PC-9 (cell line): Measurements from ENCODE around the gene RGR.

Experiments used
- EZH2 ChIP-seq: fragments of 200-600 bp; sonication (generic); IDR thresholded peaks from 2 replicates; pipeline ENCODE4 v1.8.0; 2017; ENCODE audit warnings: antibody characterized with exemption, low read depth
- TF ChIP-seq, protein P1 (sequence below): fragments of 200-600 bp; sonication (generic); conservative IDR thresholded peaks from 2 replicates; pipeline ENCODE4 v1.6.1; 2017; ENCODE audit warnings: mixed run types, antibody characterized with exemption, mild to moderate bottlenecking, moderate library complexity

DNA sequence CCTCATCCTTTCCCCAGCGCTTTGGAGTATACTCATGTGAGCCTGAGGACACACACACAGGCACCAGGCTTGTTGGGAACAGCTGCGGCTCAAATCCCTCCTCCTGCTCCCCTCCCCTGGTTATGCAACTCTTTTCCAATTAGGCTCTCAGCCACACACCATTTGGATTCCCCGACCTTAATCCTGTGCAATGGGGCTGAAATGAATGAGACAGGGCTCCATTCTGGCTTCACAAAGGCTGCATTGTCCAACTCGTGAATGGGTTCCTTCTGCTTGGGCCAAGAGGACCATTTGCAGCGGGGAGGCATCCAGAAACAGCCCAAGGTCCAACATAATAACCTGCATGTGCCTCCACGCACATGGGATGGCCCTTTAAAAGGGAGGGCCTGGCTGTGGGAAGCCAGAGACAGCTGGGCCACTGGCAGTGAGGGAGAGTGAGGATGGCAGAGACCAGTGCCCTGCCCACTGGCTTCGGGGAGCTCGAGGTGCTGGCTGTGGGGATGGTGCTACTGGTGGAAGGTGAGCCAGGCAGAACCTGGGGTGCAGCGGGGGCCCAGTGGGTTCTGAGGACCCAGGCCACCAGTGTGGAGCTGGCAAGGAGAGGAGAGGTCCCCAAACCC, at the start of gene RGR:
- TF ChIP-seq, protein P1, sequence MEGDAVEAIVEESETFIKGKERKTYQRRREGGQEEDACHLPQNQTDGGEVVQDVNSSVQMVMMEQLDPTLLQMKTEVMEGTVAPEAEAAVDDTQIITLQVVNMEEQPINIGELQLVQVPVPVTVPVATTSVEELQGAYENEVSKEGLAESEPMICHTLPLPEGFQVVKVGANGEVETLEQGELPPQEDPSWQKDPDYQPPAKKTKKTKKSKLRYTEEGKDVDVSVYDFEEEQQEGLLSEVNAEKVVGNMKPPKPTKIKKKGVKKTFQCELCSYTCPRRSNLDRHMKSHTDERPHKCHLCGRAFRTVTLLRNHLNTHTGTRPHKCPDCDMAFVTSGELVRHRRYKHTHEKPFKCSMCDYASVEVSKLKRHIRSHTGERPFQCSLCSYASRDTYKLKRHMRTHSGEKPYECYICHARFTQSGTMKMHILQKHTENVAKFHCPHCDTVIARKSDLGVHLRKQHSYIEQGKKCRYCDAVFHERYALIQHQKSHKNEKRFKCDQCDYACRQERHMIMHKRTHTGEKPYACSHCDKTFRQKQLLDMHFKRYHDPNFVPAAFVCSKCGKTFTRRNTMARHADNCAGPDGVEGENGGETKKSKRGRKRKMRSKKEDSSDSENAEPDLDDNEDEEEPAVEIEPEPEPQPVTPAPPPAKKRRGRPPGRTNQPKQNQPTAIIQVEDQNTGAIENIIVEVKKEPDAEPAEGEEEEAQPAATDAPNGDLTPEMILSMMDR: no peak
- no peak for TF ChIP-seq EZH2
